Cardiac atrium fibroblast (primary cell): Measurements from ENCODE around the gene CHIC2. TPM values are rescaled to one million over a fixed set of nuclear protein-coding genes. Genes with fewer than 3 reads are reported as not detected.

Source experiments
- total RNA-seq: library from RNA; depleted of rRNA; stranded (reverse); fragments of >200 nt; gene quantifications from 2 replicates; pipeline ENCODE4 v1.2.3, GENCODE V29; 2015

The CHIC2 gene
- total RNA-seq, result 72.0 and 97.4 TPM in 2 replicates

GRCh38 chr4:54064317-54065111 lies at the start of gene CHIC2:
TSS of gene CHIC2 (minus strand) at chr4:54064605. CDS start at chr4:54064300, 305 bp downstream.

GRCh38 chr4:54099748-54100574 lies 35.6 kb upstream of the CHIC2 start, which contains the start of gene GSX2:
TSS of gene GSX2 (plus strand) at chr4:54100163. CDS start at chr4:54100345, 182 bp downstream.

Other genes with a start within 250 kb of the CHIC2 start
- not detected in 2 replicates for gene GSX2, start 35.6 kb upstream of the CHIC2 start, total RNA-seq
- gene PDGFRA, start 164.7 kb upstream of the CHIC2 start, total RNA-seq, result 240 and 418 TPM in 2 replicates